IMR-90 (cell line): ENCODE measurements around the gene TSG101.

Source experiments
- CEBPB ChIP-seq: IDR thresholded peaks from 2 replicates; pipeline ENCODE4 v1.6.1; 2012; ENCODE audit warnings: low read depth, low read length, improper control_type of control experiment
- CTCF ChIP-seq: conservative IDR thresholded peaks from 2 replicates; pipeline ENCODE4 v1.5.1; 2012; ENCODE audit warnings: mild to moderate bottlenecking, low read depth, low read length, improper control_type of control experiment
- ELK1 ChIP-seq: fragments of 150-350 bp; IDR thresholded peaks from 2 replicates; pipeline ENCODE4 v1.6.1; 2016; ENCODE audit warnings: low read depth, mild to moderate bottlenecking, low read length, moderate library complexity, borderline replicate concordance
- FOS ChIP-seq: fragments of 150-350 bp; IDR thresholded peaks from 2 replicates; pipeline ENCODE4 v1.6.1; 2016; ENCODE audit warnings: low read depth, low read length
- SMC3 ChIP-seq: fragments of 150-350 bp; IDR thresholded peaks from 2 replicates; pipeline ENCODE4 v1.6.1; 2016; ENCODE audit warnings: low read depth, mild to moderate bottlenecking, antibody characterized with exemption, low read length, moderate library complexity

- TF ChIP-seq CTCF: no peak
- TF ChIP-seq SMC3: no peak
- TF ChIP-seq FOS: no peak
- TF ChIP-seq ELK1: no peak
- TF ChIP-seq CEBPB: no peak
Observed at GRCh38 chr11:18498039-18498438, 28.7 kb downstream of the TSG101 start.
